Measurements from ENCODE around the gene AGBL3.
"Not testable (repeated sequence)": the region's sequence is repeated elsewhere in the genome, so short reads cannot be mapped to it uniquely, and the experiment has no call there.

Gene AGBL3

DNA sequence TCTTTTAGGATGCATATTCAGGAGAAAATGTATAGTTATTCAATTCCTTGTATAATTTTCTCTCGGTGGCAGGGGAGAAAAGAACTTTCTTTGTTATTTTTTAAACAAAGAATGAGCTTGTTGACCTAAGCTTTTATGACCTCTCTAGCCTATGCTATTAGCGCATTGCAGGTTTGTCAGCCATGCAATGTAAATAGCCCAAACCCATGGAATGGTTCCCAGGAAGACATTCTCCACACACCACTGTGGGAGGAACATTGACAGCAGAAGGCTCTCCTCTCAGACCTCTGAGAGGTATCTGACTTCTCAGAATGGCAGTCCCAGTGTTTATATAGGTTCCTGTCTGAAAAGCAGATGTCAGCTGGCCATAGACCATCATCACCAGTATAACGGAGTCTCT is 19.6 kb upstream of the AGBL3 start:
- no peak for DNase-seq

DNA sequence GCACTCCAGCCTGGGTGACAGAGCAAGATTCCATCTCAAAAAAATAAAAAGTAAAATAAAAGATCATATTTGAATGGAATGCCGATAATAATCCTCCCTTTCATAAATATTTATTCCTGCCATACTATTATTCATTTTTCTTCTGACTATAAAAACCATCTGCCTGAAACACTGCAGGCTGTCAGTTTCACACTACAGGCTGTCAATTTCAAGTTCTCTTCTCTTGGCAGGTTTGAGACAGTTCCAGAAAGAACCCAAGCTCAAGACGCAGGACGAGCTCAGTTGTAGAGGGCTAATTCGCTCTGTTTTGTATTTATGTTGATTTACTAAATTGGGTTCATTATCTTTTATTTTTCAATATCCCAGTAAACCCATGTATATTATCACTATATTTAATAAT is 18.2 kb upstream of the AGBL3 start:
- no peak for DNase-seq

DNA sequence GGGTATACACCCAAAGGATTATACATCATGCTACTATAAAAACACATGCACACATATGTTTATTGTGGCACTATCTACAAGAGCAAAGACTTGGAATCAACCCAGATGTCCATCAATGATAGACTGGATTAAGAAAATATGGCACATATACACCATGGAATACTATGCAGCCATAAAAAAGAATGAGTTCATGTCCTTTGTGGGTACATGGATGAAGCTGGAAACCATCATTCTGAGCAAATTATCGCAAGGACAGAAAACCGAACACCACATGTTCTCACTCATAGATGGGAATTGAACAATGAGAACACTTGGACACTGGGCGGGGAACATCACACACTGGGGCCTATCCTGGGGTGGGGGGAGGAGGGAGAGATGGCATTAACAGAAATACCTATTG is 4.7 kb upstream of the AGBL3 start:
- DNase-seq = not testable (repeated sequence)

DNA sequence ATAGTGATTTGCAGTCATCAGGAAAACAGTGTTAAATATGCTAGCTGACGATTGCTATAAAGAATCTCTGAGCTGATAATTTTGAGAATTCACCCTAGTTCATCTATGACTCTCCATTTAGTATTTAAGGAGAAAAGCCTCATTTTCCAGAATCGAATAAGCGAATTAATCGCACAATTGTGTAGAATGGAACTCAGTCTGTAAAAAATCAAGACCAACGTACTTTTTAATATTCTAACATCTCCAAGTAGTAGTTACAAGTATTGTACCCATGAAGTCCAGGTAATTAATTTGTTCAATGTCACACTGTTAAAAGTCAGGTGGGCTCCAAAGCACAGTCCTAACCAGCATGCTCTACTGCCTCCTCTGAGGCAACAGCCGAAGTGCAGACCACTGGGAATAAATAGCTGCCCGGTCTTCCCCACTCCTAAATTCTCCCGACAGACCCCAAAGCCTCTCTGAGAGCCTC is 380 bp upstream of the AGBL3 start:
- DNase-seq = no peak

DNA sequence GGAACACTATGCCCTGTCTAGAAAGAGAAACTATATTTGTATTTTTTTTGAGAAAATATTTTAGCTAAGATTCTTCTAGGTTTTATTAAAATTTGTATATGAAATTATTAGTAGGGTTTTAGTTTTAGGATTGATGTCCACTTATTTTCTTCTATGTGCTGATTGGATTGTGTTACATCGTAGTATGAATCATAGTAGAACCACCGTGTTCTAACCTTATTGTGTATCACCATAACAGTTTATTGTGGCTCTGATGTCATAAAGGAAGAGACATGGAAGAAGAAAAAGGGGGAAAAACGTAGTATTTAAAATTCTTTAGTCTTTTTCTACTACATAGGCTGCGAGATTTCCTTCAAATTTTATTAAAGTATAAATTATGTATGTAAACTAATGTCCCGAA is 1.9 kb downstream of the AGBL3 start:
- DNase-seq = no peak

DNA sequence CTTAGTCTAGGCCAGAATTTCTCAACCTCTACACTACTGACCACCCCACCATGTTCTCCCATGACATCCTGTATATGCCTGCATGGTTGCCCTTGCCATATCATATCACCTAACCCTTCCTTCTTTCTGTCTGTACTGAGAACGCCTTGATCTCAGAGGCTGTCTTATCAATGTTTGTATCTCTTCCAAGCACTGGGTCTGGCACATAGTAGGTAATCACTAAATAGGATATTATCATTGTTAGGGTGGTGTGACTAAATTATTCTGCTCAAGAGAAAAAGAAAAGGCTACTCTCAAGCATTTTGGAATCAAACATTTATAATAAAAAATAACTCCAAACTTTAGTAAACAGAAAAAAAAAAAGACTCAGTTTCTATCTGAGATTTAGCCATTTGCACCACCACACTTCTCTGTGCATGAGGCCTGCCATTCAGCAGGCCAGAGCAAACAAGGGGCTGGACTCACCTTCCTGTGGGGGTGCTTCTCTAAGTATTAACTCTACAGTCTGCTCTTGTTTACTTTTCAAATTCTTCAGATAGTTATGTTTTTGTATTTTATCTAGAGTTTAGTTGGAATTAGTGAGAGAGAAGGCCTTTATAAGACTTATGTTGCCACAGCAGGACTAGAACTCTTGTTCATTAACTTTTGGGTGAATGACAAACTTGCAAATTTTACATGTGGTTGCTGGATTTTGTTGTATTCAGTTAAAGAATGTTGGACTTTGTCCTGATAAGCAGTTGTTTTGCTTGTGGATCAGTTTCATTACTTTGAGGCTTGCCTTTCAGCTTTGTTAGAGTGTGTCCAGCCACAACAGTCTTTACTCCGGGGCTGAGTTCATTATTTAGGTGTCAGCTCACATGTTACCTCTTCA is 5.4 kb downstream of the AGBL3 start:
- DNase-seq = no peak

DNA sequence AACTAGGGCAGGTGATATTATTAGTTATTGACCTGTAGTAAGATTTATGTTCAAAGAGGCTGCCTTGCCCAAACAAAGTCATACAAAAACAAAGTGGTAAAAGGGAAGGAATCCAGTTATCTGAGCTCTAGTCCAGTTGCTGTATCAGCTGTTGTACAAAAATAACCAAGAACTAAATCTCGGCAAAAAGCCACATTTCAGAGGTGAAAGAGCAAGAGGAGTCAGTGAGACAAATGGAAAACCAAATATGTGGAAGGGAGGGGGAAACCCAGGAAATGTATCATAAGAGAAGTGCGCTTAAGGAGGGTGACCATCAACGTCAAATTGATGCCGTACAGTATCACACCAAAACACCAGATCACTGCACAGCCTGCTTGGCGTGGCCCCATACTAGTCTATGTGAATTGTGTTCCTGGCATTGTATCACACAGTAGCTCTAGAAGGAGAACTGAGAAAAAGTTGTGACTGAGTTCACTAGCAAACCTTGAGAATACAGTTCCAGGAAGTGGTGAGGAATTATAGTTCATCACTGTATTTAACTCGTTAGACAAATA is 6.4 kb downstream of the AGBL3 start:
- no peak for DNase-seq

DNA sequence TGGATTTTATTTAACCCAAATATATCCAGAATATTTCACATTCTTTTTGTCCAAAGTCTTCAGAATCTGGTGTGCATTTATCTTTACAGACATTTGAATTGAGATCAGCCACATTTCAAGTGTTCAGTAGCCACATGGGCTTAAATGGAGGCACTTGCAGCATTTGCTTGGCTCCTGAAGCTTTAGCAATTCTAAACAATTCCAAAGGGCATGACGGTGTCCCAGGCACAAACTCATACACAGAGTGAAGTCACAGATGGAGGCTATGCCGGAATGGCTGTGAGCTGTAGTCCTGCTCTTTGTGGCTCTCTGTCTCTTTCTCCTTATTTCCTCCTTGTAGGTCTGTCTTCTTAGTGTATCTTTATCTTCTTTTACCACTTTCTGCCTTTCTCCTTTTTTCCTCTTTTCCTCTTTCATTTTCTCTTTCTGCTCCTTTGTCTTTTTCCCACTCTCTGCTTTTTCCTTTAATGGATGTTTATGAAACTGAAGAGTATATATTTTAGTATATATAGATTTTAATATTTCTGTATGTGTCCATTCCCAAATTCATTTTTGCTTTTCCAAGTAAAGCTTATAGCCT is 7.7 kb downstream of the AGBL3 start:
- DNase-seq = no peak

DNA sequence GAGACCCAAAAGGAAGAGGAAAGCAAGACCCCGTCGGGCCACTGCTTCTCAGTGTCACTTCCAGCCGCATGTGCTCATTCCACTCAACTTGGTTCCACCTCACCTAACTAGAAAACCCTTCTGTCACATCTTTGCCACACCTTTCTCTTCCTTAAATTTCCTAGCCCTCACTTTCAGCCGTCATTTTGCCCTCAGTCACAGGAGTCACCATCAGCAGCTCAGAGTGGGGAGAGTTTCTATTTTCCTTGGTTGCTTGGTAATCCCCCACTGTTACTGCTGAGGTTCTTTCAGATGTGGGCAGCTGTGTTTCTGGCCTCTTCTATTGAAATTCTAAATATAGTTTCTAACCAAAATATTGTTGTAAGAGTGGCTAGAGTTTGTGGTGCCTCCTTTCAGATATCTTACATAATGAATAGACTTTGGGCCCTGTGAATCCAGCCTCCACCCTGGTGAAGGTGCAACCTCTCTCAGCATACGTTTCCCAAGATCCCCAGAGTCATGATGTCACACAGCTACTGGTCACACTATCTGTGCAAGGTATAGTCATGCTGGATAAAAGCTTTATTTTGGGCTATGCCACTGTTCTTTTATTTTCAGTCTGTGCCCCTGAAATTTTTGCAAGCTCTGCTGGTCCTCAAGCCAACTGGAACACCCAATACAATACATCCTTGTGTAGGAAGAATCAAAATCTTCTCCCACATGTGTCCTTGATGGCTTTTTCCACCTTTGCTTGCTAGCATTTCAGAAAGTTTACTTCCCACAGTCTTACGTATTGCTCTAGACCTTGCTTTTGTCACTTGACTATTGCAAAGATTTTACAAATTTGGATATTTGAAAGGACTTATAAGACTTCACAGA is 9.2 kb downstream of the AGBL3 start:
- no peak for DNase-seq

DNA sequence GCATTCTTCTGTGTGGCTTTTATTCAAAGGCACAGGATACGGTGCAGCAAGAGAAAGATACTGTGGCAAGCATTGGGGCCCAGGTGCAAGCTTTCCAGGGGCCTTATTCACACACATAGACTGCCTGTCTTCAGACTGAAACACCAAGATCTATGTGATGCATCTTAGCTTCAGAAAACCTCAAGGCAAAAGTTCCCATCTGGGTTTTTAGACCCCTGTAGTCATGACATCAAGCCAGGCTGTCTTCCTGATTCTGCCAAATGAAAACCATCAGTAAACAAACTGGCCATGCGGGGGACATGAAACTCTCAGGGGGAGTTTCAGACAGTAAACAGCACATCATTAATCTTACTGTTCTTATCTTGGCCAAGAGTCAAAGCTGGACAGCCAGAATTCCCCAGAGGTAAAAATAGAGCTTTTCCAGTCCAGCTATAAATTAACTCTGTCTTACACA is 9.8 kb downstream of the AGBL3 start:
- DNase-seq = no peak

DNA sequence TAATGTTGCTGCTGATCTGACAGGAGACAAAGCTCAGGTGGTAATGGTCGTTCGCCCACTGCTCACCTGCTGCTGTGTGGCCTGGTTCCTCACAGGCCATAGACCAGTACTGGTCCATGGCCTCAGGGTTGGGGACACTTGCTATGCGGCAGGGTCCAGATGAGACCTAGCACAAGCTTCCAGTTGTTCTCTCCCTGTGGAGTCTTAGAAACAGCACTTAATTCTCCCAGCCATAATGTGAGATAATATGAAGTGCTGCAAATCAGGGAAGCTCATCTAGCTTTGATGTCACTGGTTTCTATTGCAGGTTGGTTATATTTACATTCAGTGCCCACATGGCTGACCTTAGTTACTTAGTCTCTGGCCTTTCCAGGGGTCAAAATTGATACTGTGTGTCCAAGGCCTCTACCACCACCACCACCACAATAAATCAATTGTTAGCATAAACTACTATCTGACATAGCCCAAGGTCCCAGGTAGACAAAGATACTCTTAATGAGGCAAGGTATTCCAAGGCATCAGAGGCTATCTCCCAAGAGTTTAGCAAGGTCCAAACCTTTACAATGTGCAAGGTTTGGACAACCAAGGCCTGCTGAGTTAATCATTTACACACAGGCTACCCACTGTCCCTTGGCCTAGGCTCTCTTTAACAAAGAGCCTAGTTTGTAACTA is 11.0 kb downstream of the AGBL3 start:
- no peak for DNase-seq

DNA sequence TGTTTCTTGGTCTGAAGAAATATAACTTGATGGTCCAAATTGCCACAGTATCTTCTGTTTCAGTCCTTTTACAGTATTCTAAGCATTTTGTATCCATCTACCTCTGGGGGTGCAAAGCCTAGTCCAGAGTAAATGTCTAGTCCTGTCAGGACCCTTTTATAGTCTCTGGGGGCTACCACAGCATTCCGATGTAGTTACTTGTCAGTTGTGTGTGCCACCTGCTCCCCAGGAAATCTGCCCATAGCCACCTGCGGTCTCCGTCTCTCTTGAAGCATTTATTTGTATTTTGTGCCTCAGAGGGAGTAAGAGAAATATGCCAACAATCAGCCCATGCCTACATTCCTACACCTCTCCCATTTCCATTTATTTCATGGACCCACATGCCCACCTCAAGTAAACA is 12.8 kb downstream of the AGBL3 start:
- no peak for DNase-seq

DNA sequence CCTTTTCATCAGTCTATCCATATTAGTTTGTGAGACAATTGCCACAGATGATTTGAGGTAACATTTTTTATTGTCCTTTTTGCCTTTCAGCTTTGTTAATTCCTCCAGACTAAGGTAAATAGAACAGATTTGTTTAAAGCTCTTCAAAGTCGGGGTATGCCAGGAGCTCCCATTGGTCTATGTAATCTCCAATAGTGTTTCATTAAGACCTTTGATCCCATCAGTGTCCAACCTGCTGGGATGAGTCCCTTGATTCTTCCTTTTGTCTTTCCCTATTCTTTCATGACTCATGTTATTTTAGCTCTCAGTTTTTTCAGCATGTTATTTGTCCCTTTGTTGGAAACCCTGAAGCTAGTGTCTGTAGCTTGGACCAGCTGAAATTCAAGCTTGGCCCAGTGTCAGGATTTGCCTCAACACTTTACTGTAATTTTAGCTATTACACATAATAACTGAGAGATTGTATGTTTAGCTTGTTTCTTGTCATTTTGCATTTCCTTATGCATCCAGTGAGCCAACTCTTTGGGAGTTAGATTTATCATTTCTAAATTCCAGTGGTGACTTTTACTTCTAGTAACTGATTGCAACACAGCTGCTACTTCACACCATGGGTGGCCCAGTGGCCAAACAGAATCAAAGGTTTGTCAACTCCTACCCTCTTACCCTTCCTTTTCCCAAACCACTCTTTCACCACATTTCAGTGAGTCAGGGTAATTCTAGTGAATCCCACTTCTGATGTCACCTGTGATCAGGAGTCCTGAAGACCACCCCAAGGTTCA is 15.3 kb downstream of the AGBL3 start:
- DNase-seq = no peak

DNA sequence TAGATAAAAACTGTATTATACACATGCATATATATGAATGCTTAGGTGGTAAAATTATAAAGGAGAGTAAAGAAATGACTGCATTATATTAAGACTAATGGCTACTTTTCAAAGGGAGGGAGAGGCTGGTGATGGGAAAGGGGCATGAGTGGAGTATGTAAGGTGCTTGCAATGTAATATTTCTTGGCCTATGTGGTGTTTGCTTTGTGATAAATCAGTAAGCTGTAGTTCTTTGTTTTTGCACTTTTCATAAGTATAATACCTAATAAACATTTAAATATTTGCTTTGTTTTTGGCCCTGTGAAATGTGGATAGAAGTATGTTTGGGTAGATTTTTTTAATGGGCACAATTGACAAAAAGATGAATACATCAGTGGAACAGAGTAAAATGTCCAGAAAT is 25.9 kb downstream of the AGBL3 start:
- DNase-seq = no peak

DNA sequence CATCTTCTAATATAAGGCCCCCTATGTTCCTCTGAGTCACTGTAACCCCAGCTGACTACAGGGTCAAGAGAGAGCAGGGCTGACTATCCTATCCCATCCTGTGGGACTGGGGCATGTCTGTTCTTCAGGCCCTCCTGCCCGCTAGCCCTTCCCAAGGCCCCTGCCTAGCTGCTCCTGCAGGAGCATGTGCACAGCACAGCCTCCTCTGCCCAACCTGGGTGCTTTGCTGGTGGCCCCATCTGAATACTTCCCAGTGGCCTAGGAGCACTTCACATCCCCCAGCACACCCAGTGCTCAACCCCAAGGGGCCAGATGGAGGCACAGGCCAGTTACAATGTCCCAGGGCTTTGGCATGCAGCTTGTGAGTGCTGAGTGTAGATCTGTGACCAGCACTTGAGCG is 37.3 kb downstream of the AGBL3 start:
- DNase-seq = no peak

DNA sequence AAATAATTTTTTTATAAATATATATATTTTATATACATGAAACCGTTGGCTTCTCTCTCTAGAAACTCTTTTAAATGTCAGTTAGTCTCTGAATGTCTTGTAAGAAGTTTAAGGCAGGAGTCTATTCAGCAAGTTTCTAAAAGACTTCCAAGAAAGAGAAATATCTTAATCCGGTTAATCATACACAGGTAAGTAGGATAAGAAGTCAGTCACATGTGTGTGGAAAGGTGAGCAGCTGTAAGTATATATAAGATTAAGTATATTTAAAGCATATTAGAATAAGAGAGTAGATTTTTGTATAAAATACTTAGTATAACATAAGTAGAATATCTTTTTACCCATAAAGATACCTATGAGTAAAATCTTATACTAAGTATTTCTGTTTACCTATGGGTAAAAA is 48.9 kb downstream of the AGBL3 start:
- no peak for DNase-seq

DNA sequence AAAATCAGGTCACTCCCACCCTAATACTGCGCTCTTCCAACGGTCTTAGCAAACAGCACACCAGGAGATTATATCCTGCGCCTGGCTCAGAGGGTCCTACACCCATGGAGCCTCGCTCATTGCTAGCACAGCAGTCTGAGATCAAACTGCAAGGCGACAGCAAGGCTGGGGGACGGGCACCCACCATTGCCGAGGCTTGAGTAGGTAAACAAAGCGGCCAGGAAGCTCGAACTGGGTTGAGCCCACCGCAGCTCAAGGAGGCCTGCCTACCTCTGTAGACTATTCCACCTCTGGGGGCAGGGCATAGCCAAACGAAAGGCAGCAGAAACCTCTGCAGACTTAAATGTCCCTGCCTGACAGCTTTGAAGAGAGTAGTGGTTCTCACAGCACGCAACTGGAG is 80.7 kb downstream of the AGBL3 start:
- DNase-seq = not testable (repeated sequence)

DNA sequence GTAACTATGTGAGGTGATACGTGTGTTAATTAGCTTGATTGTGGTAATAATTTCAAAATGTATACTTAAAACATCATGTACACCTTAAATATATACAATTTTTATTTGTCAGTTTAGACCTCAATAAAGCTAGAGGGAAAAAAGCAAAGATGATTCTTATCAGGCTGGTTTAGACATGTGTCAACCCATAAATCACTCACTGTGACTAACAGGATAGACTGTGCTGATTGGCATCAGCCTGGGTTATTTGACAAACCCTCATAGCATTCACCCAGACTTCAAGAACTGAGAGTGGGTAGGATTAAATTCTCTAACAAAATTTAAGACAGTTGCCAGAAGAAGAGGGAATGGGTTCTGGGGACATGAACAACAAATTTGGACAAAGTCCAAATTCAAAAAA is 87.8 kb downstream of the AGBL3 start:
- no peak for DNase-seq

DNA sequence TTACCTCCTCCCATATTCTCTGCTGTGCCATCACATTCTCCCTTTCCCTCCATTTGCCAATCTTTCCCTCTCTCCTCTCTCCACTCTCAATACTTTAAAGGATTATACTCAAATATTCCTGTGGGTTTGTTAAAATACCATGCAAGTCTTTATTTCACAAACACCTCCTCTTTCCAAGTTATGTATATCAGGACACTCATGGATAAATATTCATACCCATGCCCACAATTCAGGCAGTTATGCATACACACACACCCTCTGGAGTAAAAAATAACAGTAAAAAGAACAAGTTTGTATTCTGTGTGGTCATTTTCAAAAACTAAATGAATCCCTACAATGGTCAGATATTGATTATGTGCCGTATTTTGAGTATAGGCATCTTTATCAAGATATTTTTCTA is 88.2 kb downstream of the AGBL3 start:
- DNase-seq = no peak

DNA sequence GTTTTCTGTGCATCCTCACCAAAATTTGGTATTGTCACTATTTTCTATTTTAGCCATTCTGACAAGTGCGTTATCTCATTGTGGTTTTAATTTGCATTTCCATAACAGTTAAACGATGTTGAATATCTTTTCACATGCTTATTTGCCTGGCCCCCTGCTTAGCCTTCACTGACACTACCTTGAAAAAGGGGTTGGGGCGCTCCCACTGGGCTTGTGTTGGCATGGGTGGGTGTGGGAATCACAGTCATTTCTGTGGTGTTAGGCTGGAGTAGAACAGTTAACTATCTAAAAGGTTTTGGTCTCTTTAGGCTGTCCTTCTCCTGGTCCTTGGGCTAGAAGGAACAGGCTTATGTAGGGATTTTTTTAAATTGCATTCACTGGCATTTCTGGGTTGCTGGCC is 89.4 kb downstream of the AGBL3 start:
- no peak for DNase-seq

DNA sequence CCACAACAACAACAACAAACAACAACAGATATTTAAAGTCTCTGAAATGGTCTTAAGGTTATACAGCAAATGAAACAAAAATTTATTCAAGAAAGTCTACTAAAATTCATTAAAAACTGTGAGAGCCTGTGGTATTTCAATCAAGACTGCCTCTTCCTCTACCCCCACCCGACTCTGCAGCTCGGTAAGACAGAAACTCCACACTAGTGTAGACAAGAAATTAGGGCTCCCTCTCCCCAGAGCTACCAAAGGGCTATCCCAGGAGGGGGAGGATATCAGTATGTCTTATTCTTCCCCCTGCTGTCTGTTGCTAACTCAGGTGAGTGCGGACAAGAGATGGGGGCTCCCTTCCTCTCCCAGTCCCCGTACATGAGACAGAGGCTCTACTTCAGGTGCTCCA is 90.6 kb downstream of the AGBL3 start:
- no peak for DNase-seq

DNA sequence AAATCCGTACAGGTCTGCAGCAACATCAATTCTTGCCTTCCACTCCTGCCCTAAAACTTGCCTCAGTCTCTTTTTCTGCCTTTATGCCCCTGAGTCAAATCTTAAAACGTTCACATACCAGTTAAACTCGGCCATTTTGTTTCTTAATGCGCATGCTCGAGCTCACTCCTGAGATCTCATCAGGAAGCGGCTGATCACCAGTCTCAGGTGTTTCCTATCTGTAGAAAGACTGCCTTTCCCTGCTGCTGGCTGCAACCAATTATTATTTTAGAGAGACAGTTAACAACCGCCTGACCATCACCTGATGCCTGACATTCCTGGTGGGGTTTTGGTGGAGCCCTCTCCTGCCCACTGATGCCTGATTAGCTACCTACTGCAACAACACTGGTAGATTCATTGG is 91.3 kb downstream of the AGBL3 start:
- DNase-seq = no peak
